ENCODE data around the gene ST3GAL2. TPM values are rescaled to one million over a fixed set of nuclear protein-coding genes. Genes with fewer than 3 reads are reported as not detected.
"Not testable (repeated sequence)": the region's sequence is repeated elsewhere in the genome, so short reads cannot be mapped to it uniquely, and the experiment has no call there.

Gene ST3GAL2
- total RNA-seq, 1 donor from 2014 or later, result 28.9 TPM

GRCh38 chr16:70467113-70467512 lies 28.2 kb upstream of the ST3GAL2 start:
- DNase-seq (ENCODE audit: low spot score), result no peak

GRCh38 chr16:70466805-70467076 lies 27.8 kb upstream of the ST3GAL2 start:
- no peak for DNase-seq (ENCODE audit: low spot score)

DNA sequence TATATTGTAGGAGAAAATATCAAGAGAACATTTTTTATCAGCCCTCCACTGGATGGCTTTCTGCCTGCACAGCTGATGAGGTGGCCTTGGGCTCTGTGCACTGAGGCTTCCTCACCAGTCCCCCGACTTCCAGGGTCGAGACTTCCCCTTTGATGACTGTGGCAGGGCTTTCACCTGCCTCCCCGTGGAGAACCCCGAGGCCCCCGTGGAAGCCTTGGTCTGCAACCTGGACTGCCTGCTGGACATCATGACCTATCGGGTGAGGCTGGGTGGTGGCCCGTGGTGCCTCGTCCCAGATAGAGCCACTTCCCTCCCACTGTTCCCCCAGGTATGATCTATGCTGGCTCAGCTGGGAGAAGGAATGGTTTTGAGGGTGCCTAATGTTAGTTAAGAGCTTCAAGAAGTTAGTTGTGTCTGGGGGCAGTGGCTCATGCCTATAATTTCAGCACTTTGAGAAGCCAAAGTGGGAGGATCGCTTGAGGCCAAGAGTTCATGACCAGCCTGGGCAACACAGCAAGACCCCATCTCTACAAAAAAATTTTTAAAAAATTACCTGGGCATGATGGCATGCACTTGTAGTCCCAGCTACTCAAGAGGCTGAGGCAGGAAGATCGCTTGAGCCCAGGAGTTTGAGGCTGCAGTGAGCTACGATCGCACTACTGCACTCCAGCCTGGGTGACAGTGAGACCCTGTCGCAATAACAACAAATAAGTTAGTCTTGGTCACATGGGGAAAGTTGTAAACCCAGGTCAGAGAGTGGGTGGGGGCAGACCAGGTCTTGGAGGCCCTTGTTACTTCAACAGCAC lies 27.3 kb upstream of the ST3GAL2 start:
- DNase-seq (ENCODE audit: low spot score), result no peak

GRCh38 chr16:70463235-70463634 lies 24.3 kb upstream of the ST3GAL2 start:
- no peak for DNase-seq (ENCODE audit: low spot score)

DNA sequence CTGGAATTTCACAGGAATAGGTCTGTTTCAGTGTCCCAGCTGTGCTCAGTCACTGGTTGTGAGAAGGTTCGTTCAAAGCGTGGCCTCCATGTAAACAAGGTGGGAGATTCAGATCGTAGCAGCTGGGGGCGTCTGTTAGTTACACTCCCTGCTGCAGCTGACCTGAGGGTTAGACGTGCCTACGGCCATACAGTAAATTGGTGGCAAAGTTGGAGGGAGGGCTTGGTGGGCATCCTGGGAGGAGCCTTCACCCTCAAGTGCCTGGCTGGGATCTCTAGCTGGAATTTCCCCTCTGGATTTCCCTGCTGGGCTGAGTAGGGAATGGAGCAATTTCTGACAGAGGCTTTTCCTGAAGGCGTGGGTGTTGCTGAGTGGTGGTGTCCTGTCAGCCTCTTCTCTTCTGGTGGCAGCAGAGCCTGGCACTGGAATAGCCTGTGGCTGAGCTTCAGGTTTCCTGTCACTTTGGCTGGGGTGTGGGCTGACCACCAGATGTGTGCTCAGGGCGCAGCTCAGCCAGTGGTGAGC lies 21.9 kb upstream of the ST3GAL2 start:
- DNase-seq (ENCODE audit: low spot score), result no peak

- DNase-seq (ENCODE audit: low spot score), result no peak
These were observed 18.7 kb upstream of the ST3GAL2 start for GRCh38 chr16:70457446-70458166.

DNA sequence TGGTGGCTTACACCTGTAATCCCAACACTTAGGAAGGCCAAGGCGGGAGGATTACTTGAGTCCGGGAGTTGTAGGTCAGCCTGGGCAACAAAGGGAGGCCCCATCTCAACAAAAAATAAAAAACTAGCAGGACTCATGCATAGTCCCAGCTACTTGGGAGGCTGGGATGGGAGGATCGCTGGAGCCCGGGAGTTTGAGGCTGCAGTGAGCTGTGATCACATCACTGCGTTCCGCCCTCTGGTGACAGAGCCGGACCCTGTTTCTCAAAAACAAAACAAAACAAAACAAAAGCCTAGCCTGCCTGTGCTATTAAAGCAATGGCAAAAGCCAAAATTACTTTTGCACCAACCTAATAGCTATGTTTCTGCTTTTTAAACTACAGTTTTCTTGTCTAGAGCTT lies 17.0 kb upstream of the ST3GAL2 start:
- DNase-seq (ENCODE audit: low spot score), result no peak

DNA sequence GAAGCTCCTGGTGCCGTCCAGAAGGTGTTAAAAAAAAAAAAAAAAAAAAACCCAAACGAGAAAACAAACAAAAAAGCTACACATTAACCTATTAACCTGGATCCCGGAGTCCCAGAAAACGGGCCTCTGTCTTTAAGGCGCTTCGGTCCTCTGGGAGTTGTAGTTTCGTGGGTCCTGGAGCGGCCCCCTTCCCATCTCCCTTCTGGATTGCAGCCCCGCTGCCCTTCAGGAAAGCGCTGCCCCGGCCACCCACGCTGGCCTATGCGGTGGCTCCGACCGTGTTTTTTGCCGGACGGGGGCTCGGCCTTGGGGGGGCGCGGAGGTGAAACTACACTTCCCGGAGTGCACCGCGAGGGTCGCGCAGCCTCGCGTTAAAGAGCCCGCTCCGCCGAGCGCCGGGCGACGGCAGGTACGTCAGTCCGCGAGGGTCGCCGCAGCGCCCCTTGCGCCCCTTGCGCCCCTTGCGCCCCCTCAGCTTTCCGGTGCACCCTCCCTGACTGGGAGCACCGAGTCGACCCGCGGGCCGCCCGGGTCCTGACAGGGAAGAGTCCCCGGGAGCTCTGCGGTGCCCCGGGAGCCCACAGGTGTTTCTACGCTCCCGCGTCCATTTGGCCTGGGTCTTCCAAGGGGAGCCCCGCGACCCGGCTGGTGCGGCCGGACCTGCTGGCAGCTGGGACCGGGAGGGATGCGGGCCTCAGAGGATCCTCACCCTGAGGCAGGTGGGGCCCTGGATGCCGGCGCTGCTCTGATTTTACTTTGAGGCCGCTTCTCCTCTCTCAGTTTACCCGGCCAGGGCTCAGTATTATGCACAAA lies 15.5 kb upstream of the ST3GAL2 start, which contains the start of gene FCSK:
Gene FCSK (plus strand): TSS at position 374 of the 813 bp plus-strand sequence. CDS start 8,596 bp downstream, outside the sequence.
- no peak for DNase-seq (ENCODE audit: low spot score)

- DNase-seq (ENCODE audit: low spot score), result no peak
These were observed 15.0 kb upstream of the ST3GAL2 start for GRCh38 chr16:70453892-70454221.

- DNase-seq (ENCODE audit: low spot score), result no peak
These were observed 14.4 kb upstream of the ST3GAL2 start for GRCh38 chr16:70453117-70453891.

DNA sequence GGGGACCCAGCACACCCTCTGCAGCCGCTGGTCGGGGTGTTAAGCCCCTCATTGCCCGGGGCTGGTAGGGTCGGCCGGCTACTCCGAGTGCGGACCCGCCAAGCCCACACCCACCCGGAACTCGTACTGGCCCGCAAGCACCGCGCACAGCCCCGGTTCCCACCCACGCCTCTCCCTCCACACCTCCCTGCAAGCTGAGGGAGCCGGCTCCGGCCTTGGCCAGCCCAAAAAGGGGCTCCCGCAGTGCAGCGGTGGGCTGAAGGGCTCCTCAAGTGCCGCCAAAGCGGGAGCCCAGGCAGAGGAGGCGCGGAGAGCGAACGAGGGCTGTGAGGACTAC lies 12.1 kb upstream of the ST3GAL2 start:
- DNase-seq (ENCODE audit: low spot score), result not testable (repeated sequence)

- not testable (repeated sequence) for DNase-seq (ENCODE audit: low spot score)
These were observed 11.5 kb upstream of the ST3GAL2 start for GRCh38 chr16:70450142-70451003.

DNA sequence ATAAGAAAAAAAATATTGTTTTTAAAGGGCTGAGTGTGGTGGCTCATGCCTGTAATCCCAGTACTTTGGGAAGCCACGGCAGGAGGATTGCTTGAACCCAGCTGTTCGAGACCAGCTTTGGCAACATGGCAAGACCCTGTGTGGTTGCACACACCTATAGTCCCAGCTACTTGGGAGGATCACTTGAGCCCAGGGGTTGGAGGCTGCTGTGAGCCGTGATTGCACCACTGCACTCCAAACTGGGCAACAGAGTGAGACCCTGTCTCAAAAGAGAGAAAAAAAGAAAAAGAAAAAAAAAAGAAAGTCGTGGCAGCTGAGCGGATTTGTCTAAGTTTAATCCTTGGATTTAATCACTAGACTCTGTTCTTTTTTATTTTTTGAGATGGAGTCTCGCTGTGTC lies 9.2 kb upstream of the ST3GAL2 start:
- DNase-seq (ENCODE audit: low spot score), result no peak

GRCh38 chr16:70444249-70445063 lies 5.6 kb upstream of the ST3GAL2 start:
- DNase-seq (ENCODE audit: low spot score), result no peak

DNA sequence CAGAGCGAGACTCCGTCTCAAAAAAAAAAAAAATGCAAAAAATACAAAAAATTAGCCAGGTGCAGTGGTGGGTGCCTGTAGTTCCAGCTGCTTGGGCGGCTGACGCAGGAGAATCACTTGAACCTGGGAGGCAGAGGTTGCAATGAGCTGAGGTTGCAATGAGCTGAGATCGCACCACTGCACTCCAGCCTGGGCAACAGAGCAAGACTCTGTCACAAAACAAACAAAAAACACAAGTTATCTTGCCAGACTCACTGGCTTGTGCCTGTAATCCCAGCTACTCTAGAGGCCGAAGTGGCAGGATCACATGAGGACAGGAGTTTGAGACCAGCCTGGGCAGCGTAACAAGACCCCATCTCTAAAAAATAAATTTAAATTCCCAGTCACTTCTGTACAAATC lies 3.4 kb upstream of the ST3GAL2 start:
- DNase-seq (ENCODE audit: low spot score), result no peak

DNA sequence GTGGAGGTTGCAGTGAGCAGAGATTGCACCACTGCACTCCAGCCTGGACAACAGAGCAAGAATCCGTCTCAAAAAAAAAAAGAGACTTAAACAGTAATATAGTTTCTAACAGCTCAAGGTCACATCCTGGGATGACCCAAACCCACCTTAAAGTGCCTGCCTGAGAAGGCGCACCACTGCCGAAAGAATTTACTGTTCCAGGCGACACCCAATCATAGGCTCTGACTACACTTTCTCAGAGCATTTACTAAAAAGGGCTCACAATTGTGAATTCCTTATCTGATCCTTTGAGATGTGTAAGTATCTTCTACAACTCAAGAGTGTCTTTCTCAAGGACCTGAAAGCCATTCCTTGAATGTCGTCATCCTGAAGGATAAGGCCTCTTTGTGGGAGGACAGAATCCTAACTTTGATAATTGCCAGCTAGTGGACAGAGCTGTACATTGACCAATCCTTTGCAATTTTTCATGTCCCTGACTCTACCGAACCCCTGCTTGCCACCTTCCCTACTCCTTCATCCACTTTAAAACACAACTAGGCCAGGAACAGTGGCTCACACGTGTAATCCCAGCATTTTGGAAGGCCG lies 2.6 kb upstream of the ST3GAL2 start:
- DNase-seq (ENCODE audit: low spot score), result no peak

- DNase-seq (ENCODE audit: low spot score), result no peak
These were observed 1.3 kb upstream of the ST3GAL2 start for GRCh38 chr16:70440009-70440692.

GRCh38 chr16:70438585-70438968 lies 323 bp downstream of the ST3GAL2 start:
- no peak for DNase-seq (ENCODE audit: low spot score)

Measured in ureter (tissue), 1 donor.